H1 (cell line): Measurements from ENCODE around the gene CPT1A. TPM values are rescaled to one million over a fixed set of nuclear protein-coding genes. Genes with fewer than 3 reads are reported as not detected.

Source experiments
- CTCF ChIA-PET: fragments of 300-600 bp; sonication (Branson Sonifier 250); formaldehyde crosslinking; loops from one replicate; lab custom pipeline; 2021; ENCODE audit not compliant: partially characterized antibody; lab: Charles Lee
- POLR2A ChIA-PET: fragments of 300-600 bp; sonication (Branson Sonifier 250); formaldehyde crosslinking; loops from one replicate; lab custom pipeline; 2021; ENCODE audit warnings: inconsistent platforms; ENCODE audit not compliant: partially characterized antibody; lab: Charles Lee
- DNase-seq, 2 experiments: peaks; one replicate each; pipeline versions ENCODE4 v3.0.0 to v3.0.0-alpha.2; 2010 to 2022; ENCODE audit warnings: low spot score in 2 of 2, low read depth in 1 of 2, mixed read lengths in 1 of 2
- FAIRE-seq: peaks from 2 replicates; lab custom pipeline; 2011; peaks lifted over from hg19 to GRCh38; lab: Jason Lieb, UNC
- H2AFZ ChIP-seq: 2 replicates; pipeline ENCODE4 v1.8.1; 2012; ENCODE audit warnings: low read length, inconsistent platforms
- H2AK5ac ChIP-seq: 2 replicates; pipeline ENCODE4 v1.6.1; 2013; ENCODE audit warnings: low read depth, low read length
- H2BK120ac ChIP-seq: replicated peaks from 2 replicates; pipeline ENCODE3; 2013; ENCODE audit warnings: low read depth, low read length, inconsistent platforms
- H2BK12ac ChIP-seq: 2 replicates; pipeline ENCODE4 v1.6.1; 2013; ENCODE audit warnings: low read depth, low read length
- H2BK15ac ChIP-seq: 2 replicates; pipeline ENCODE4 v1.6.1; 2013; ENCODE audit warnings: low read length
- H2BK20ac ChIP-seq: 2 replicates; pipeline ENCODE4 v1.6.1; 2013; ENCODE audit warnings: low read length
- H2BK5ac ChIP-seq: 2 replicates; pipeline ENCODE4 v1.6.1; 2013; ENCODE audit warnings: low read depth, low read length
- H3K14ac ChIP-seq: 2 replicates; pipeline ENCODE4 v1.6.1; 2013; ENCODE audit warnings: inconsistent platforms; ENCODE audit not compliant: insufficient read length
- H3K18ac ChIP-seq: 2 replicates; pipeline ENCODE4 v1.6.1; 2013; ENCODE audit warnings: low read length; ENCODE audit errors: extremely low read depth
- H3K23ac ChIP-seq: 2 replicates; pipeline ENCODE4 v1.6.1; 2013; ENCODE audit warnings: inconsistent platforms; ENCODE audit not compliant: insufficient read length
- H3K23me2 ChIP-seq: 2 replicates; pipeline ENCODE4 v1.6.1; 2013; ENCODE audit warnings: low read depth, low read length
- H3K27ac ChIP-seq: 2 replicates; pipeline ENCODE4 v1.6.1; 2011; ENCODE audit warnings: low read depth, low read length, inconsistent platforms
- H3K27me3 ChIP-seq, 4 experiments: replicated peaks in 1 of 4; 1 replicate in 1 of 4; 2 replicates in 3 of 4; pipeline versions ENCODE4 v1.6.1 to v1.8.1; 2011 to 2013; ENCODE audit warnings: low read length in 3 of 4, mild to moderate bottlenecking in 3 of 4, inconsistent platforms in 2 of 4, mixed read lengths in 2 of 4, moderate library complexity in 1 of 4; ENCODE audit not compliant: control insufficient read depth in 3 of 4, insufficient read depth in 3 of 4; ENCODE audit errors: extremely low read depth in 1 of 4
- H3K36me3 ChIP-seq, 4 experiments: 2 replicates each; pipeline versions ENCODE4 v1.6.1 to v1.8.1; 2011 to 2013; ENCODE audit warnings: mild to moderate bottlenecking in 4 of 4, low read length in 3 of 4, moderate library complexity in 2 of 4, control low read depth in 1 of 4, inconsistent platforms in 1 of 4; ENCODE audit not compliant: insufficient read depth in 4 of 4, control insufficient read depth in 2 of 4
- H3K4ac ChIP-seq: replicated peaks from 2 replicates; pipeline ENCODE3; 2013; ENCODE audit warnings: low read length, low read depth, mixed read lengths, inconsistent platforms; ENCODE audit not compliant: insufficient read length
- H3K4me1 ChIP-seq, 4 experiments: replicated peaks in 1 of 4; 1 replicate in 1 of 4; 2 replicates in 3 of 4; pipeline versions ENCODE4 v1.6.1 to v1.8.1; 2011 to 2013; ENCODE audit warnings: low read length in 3 of 4, inconsistent platforms in 2 of 4, mixed read lengths in 1 of 4; ENCODE audit not compliant: insufficient read depth in 4 of 4, control insufficient read depth in 3 of 4
- H3K4me2 ChIP-seq, 2 experiments: 2 replicates each; pipeline versions ENCODE4 v1.6.1 to v1.8.1; 2011 to 2013; ENCODE audit warnings: low read depth in 2 of 2, low read length in 2 of 2, control low read depth in 1 of 2, inconsistent platforms in 1 of 2, mild to moderate bottlenecking in 1 of 2; ENCODE audit not compliant: insufficient read depth in 1 of 2
- H3K4me3 ChIP-seq, 4 experiments: fragments of 200-600, 300-600 bp in 1 of 4; sonication (generic), shearing (Covaris generic), sonication (Bioruptor Twin) in 1 of 4; 2 replicates each; pipeline versions ENCODE4 v1.5.1 to v1.8.1; 2011 to 2016; ENCODE audit warnings: low read length in 4 of 4, low read depth in 3 of 4, control low read depth in 2 of 4, inconsistent platforms in 2 of 4, mild to moderate bottlenecking in 2 of 4, mixed read lengths in 1 of 4, moderate library complexity in 1 of 4; ENCODE audit not compliant: insufficient read depth in 2 of 4; ENCODE audit errors: extremely low read depth in 1 of 4
- H3K56ac ChIP-seq: replicated peaks from 2 replicates; pipeline ENCODE3; 2013; ENCODE audit warnings: low read depth, mild to moderate bottlenecking, mixed read lengths, low read length, inconsistent platforms; ENCODE audit not compliant: insufficient read length
- H3K79me1 ChIP-seq: 2 replicates; pipeline ENCODE4 v1.6.1; 2013; ENCODE audit warnings: low read depth, low read length, control low read depth
- H3K79me2 ChIP-seq, 2 experiments: 2 replicates each; pipeline versions ENCODE4 v1.6.1 to v1.8.1; 2012 to 2013; ENCODE audit warnings: low read length in 2 of 2, mild to moderate bottlenecking in 2 of 2, inconsistent platforms in 1 of 2; ENCODE audit not compliant: insufficient read depth in 2 of 2, control insufficient read depth in 1 of 2
- H3K9ac ChIP-seq, 4 experiments: replicated peaks in 1 of 4; 1 replicate in 1 of 4; 2 replicates in 3 of 4; pipeline versions ENCODE4 v1.6.1 to v1.8.1; 2011 to 2013; ENCODE audit warnings: low read depth in 3 of 4, low read length in 3 of 4, control low read depth in 2 of 4, mild to moderate bottlenecking in 2 of 4, moderate library complexity in 2 of 4, inconsistent platforms in 1 of 4; ENCODE audit errors: extremely low read depth in 1 of 4
- H3K9me3 ChIP-seq, 2 experiments: 2 replicates each; pipeline versions ENCODE4 v1.6.1 to v1.8.1; 2012 to 2013; ENCODE audit warnings: mild to moderate bottlenecking in 2 of 2, moderate library complexity in 2 of 2, control low read depth in 1 of 2, inconsistent platforms in 1 of 2, low read depth in 1 of 2, low read length in 1 of 2, mixed read lengths in 1 of 2; ENCODE audit not compliant: insufficient read depth in 2 of 2
- H4K20me1 ChIP-seq, 2 experiments: replicated peaks in 1 of 2; 2 replicates each; pipeline versions ENCODE3 to v1.8.1; 2011 to 2013; ENCODE audit warnings: inconsistent platforms in 2 of 2, low read length in 2 of 2, mild to moderate bottlenecking in 1 of 2; ENCODE audit not compliant: insufficient read depth in 2 of 2, control insufficient read depth in 1 of 2
- H4K5ac ChIP-seq: 2 replicates; pipeline ENCODE4 v1.6.1; 2013; ENCODE audit warnings: low read length, low read depth, mixed read lengths, inconsistent platforms; ENCODE audit not compliant: insufficient read length
- H4K8ac ChIP-seq: 2 replicates; pipeline ENCODE4 v1.8.0; 2013; ENCODE audit warnings: mild to moderate bottlenecking, moderate library complexity, low read length, inconsistent platforms; ENCODE audit not compliant: insufficient read depth; ENCODE audit errors: extremely low read depth
- H4K91ac ChIP-seq: replicated peaks from 2 replicates; pipeline ENCODE3; 2013; ENCODE audit warnings: low read length, mixed read lengths, inconsistent platforms; ENCODE audit not compliant: insufficient read length
- BCL11A ChIP-seq, 2 experiments: IDR thresholded peaks; one replicate each; pipeline ENCODE4 v1.6.1; 2011; ENCODE audit warnings: low read depth in 2 of 2, low read length in 2 of 2, mild to moderate bottlenecking in 2 of 2
- BRCA1 ChIP-seq: IDR thresholded peaks from 2 replicates; pipeline ENCODE4 v1.6.1; 2012; ENCODE audit warnings: low read depth, low read length, improper control_type of control experiment
- HDAC2 ChIP-seq, 2 experiments: fragments of 300-600 bp in 1 of 2; sonication (generic) in 1 of 2; IDR thresholded peaks; 2 replicates each; pipeline ENCODE4 v1.6.1; 2011 to 2012; ENCODE audit warnings: low read depth in 2 of 2, low read length in 2 of 2, mild to moderate bottlenecking in 2 of 2, moderate library complexity in 2 of 2, borderline replicate concordance in 1 of 2, inconsistent platforms in 1 of 2
- POLR2A ChIP-seq, 2 experiments: IDR thresholded peaks; 1 replicate in 1 of 2; 2 replicates in 1 of 2; pipeline ENCODE4 v1.6.1; 2011; ENCODE audit warnings: low read depth in 2 of 2, low read length in 2 of 2, mild to moderate bottlenecking in 2 of 2; ENCODE audit errors: control extremely low read depth in 1 of 2
- WGBS, 2 experiments: shearing (Covaris generic) in 1 of 2; methylation state at CpG; one replicate each; pipeline versions ENCODE4 v1.1.6 to v1.1.7; 2013 to 2015; ENCODE audit warnings: low lambda C conversion rate in 2 of 2, mixed read lengths in 2 of 2, inconsistent platforms in 1 of 2, low coverage in 1 of 2, missing lambda C conversion rate in 1 of 2; ENCODE audit not compliant: insufficient replicate concordance in 2 of 2, insufficient coverage in 1 of 2, insufficient read length in 1 of 2; ENCODE audit errors: extremely low coverage in 1 of 2, missing lambda C conversion rate in 1 of 2; 5-methylcytosine and 5-hydroxymethylcytosine counted together
- polyA plus RNA-seq, 7 experiments: library from polyadenylated mRNA; depleted of rRNA in 3 of 7; stranded (reverse) in 5 of 7; unstranded in 2 of 7; fragments of >200 nt in 5 of 7; fragments of 200-250 nt in 2 of 7; gene quantifications; 1 replicate in 5 of 7; 2 replicates in 1 of 7; 4 replicates in 1 of 7; pipeline versions ENCODE4 v1.2.1 to v1.2.3, GENCODE V29; 2011 to 2013; ENCODE audit warnings: missing spikeins in 2 of 7, mixed read lengths in 2 of 7
- total RNA-seq: library from RNA; stranded (reverse); fragmentation: NEBNext Ultra II Directional; extraction: Animal tissue kit (Norgen Biotek cat#: 25700); gene quantifications from 2 replicates; pipeline ENCODE4 v1.2.1, GENCODE V29; 2021

CPT1A gene
- total and polyA plus RNA-seq, 2 of the 8 experiments (the other 6 are each of a cell fraction or from before 2014, with no cell fraction given) = 2.9 to 12.2 TPM

DNA sequence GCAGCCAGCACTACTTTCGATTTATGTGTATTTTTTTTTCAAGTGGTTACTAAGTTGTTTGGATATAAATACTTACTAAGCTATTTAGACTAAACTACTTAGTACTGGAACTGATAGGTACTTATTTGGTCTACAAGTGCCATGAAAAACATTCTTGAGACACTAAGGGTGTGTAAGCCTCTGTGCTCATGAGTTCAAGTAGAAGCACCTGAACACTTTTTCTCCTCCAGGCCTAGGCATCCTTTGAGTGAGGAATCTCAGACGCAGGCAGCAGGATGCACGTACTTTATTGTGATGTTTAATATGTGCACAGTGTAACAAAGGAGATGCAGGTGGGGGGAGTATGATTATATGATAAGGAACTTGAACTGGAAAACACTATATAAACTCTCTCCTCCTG lies 98.2 kb downstream of the CPT1A start:
- Histone ChIP-seq H4K91ac (no peak overlapping the region), H3K23ac (no peak overlapping the region), H2BK12ac (no peak overlapping the region), H3K27me3 (no peaks in the 10 kb centered on the region), H2AFZ (no peak overlapping the region), H2AK5ac (no peak overlapping the region), H2BK120ac (no peak overlapping the region), H3K79me1 (peaks cover 2% of the 10 kb centered on the region; the same call in 1 of the 2 replicates), H4K20me1 (peaks cover 0 to 2% of the 10 kb centered on the region in 2 experiments), H3K18ac (no peak overlapping the region), H2BK20ac (no peak overlapping the region), H3K56ac (no peak overlapping the region), H3K14ac (no peak overlapping the region), H2BK5ac (no peak overlapping the region), H3K4me2 (no peak overlapping the region), H3K4me3 (no peak overlapping the region), H3K23me2 (no peaks in the 10 kb centered on the region; the same call in 1 of the 2 replicates), H2BK15ac (no peak overlapping the region), H3K4me1 (peaks cover 0 to 6% (median 2%) of the 10 kb centered on the region in 4 experiments; a peak in 3 of 7 replicates), H3K4ac (no peak overlapping the region), H4K5ac (no peak overlapping the region), H3K9me3 (no peaks in the 10 kb centered on the region), H3K79me2 (peaks cover 0 to 6% of the 10 kb centered on the region in 2 experiments; a peak in 1 of 4 replicates), H4K8ac (no peak overlapping the region), H3K9ac (no peak overlapping the region), H3K36me3 (peaks cover 14 to 63% (median 34%) of the 10 kb centered on the region in 4 experiments; a peak in 7 of 8 replicates), H3K27ac (no peak overlapping the region)
- TF ChIP-seq BCL11A (IDR thresholded peaks at IDR 0.05; ENCODE audit: low read depth in 2 of 2, low read length in 2 of 2) = no peak
- no peak for TF ChIP-seq POLR2A (IDR thresholded peaks at IDR 0.05; ENCODE audit: control extremely low read depth in 1 of 2, low read depth in 2 of 2, low read length in 2 of 2)
- no peak for TF ChIP-seq BRCA1
- TF ChIP-seq HDAC2 (IDR thresholded peaks at IDR 0.05; ENCODE audit: borderline replicate concordance in 1 of 2, low read depth in 2 of 2, low read length in 2 of 2) = no peak
- WGBS, 2 experiments = 92% methylated on average over 3 of the region's 3 CpGs; no CpG with 5 or more reads in 1 of the 2 experiments
- POLR2A ChIA-PET = interaction anchor here (0.6 to 5.0 kb wide), 3 partner anchors 11 to 53 kb away, joined by 4 to 30 read pairs (median 4); no protein-coding TSS in a partner anchor
- FAIRE-seq (no peak), DNase-seq (no peak)
- CTCF ChIA-PET = interaction anchor here (0.7 to 1.6 kb wide), 5 partner anchors 26 to 157 kb away, joined by 3 to 4 read pairs (median 3); no protein-coding TSS in a partner anchor
